ENCODE data around the gene NR2E3.

DNA sequence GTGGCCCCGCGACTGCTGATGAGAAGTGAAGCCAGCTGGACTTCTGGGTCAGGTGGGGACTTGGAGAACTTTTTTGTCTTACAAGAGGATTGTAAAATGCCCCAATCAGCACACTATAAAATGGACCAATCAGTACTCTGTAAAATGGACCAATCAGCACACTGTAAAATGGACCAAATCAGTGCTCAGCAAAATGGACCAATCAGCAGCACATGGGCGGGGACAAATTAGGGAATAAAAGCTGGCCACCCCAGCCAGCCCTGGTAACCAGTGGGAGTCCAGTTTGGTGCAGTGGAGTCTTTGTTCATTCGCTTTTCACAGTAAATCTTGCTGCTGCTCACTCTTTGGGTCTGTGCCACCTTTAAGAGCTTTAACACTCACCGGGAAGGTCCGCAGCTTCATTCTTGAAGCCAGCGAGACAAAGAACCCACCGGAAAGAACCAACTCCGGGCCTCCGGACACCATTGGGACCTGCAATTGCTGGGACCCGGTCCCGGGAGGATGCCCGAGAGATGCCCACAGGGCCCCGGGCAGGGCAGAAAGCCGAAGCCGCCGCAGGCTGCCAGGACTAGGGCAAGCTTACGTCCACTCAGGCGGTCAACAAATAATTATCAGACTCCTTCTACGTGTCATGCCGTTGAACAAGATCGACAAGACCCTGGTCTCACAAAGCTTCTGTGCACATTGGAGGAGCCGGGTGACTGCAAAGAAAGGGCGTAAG is 8.3 kb upstream of the NR2E3 start:
- TF ChIP-seq, protein P1, sequence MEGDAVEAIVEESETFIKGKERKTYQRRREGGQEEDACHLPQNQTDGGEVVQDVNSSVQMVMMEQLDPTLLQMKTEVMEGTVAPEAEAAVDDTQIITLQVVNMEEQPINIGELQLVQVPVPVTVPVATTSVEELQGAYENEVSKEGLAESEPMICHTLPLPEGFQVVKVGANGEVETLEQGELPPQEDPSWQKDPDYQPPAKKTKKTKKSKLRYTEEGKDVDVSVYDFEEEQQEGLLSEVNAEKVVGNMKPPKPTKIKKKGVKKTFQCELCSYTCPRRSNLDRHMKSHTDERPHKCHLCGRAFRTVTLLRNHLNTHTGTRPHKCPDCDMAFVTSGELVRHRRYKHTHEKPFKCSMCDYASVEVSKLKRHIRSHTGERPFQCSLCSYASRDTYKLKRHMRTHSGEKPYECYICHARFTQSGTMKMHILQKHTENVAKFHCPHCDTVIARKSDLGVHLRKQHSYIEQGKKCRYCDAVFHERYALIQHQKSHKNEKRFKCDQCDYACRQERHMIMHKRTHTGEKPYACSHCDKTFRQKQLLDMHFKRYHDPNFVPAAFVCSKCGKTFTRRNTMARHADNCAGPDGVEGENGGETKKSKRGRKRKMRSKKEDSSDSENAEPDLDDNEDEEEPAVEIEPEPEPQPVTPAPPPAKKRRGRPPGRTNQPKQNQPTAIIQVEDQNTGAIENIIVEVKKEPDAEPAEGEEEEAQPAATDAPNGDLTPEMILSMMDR (IDR thresholded peaks at IDR 0.05), result no peak
- TF ChIP-seq ZFX (IDR thresholded peaks at IDR 0.05; ENCODE audit: borderline replicate concordance), result no peak
